Stimulated activated CD4-positive, alpha-beta T cell treated with anti-CD3 and anti-CD28 coated beads, Interleukin-4, amount 100 ng/mL, for 48 hours (primary cell): Measurements from ENCODE around the gene VCL.
"Not testable (repeated sequence)": the region's sequence is repeated elsewhere in the genome, so short reads cannot be mapped to it uniquely, and the experiment has no call there.

Experiments used
- DNase-seq, 2 donors: peaks; one replicate each; pipeline ENCODE4 v3.0.0-alpha.2; 2020; ENCODE audit warnings: low read depth in 2 of 2

VCL gene

DNA sequence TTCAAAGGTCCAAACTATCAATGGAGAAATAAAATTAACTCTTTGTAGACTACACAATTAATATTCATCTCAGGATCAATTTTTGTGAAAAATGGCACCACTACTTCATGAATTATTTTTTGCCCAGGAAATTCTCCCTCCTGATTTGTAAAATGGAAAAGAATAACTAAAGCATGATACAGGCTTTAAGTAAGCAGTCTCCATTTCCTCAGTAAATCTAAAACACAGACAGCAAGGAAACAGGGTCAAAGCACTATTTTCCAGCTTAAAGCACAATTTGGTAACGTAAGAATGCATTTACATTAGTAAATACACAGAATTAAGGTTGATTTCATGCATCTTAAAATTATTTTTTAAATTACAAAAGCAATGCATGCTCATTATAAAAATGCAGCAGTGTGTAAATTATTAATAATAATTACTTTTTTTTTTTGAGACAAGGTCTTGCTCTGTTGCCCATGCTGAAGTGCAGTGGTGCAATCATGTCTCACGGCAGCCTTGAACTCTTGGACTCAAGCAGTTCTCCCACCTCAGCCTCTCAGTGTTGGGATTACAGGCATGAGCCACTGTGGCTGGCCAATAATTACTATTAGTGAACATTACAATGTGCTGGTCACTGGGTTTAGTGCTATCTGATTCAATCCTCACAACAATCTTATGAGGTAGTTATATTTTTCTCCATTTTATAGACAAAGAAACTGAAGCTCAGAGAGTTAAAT is 26.1 kb upstream of the VCL start:
- no peak for DNase-seq

DNA sequence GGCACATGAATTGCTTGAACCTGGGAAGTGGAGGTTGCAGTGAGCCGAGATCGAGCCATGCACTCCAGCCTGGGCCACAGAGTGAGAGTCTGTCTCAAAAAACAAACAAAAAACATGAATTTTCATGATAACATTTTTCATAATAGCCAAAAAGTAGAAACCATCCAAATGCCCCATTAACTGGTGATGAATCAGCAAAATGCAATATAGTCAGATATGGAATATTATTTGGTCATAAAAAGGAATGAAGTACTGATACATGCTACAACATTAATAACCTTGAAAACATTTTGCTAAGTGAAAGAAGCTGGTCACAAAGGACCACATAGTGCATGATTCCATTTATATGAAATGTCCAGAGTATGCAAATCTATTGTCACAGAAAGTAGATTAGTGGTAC is 24.5 kb upstream of the VCL start:
- no peak for DNase-seq

DNA sequence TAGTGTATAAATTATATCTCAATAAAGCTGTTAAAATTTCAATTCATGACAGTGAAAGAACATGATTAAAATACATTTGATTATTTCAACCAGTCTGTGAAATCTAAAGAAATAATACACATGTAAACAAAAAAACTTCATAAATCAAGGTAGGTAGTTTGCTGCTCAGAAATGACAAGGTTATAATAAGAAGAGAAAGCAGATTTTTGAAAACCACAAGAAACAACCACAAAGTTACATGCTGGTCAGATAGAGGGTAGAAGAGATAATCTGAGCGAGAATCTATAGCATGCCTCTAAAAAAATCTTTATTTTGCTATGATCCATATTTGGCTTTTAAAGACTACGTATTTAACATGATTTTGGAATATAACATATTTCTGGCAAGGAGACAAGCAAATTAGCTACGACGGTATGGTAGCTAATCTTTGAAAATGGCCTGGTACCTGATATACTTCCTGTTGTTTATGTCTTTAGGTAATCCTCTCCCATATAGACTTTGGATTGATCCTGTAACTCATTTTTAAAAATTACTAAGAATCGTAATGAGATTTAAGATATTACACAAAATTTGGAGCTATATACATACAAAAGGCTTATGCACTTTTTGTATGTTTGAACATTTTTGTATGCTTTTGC is 23.5 kb upstream of the VCL start:
- no peak for DNase-seq

DNA sequence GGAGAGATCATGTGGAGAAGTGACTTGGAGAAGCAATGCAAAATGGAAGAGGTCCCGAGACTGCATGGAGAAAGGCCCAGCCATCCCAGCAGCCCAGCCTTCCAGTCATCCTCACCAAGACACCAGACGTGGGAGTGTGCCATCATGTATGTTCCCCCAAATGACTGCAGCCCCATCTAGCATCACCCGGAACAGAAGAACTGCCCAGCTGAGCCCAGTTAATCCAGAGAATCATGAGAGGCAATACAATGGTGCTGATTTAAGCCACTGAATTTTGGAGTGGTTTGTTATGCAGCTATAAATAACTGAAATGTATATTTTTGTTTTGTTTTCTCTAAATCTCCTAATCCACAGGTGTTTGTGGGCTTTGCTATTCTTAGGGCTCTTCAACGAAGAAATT is 22.5 kb upstream of the VCL start:
- DNase-seq, result no peak

DNA sequence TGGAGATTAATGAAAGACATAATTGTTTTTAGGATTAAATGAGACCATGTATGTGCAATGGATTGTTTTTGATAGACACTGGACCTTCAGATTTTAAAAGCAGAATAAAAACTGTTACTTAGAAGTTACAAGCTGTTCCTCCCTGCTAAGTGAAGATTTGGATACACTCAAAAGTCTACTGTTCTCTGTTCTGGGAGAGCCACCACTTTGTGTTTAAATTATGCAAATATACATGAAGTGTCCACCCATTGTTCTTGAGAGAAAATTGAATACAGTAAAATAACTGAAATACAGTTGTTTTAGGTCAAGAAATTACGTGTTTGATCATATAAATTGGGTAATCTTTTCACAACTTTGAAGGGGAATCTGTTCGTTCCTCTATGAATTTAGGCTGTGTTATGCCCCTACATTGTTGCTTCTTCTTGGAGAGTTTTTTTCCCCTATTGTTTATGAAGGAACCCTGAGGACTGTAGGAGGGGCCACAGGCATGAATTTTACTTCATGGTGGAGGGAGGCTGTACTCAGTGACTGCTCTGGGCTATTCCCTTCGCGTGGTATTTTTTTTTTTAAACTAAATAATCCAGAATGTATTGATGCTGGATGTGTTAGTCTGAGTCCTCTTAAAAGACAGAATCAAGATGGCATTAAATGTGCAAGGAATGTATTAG is 18.6 kb upstream of the VCL start:
- no peak for DNase-seq

DNA sequence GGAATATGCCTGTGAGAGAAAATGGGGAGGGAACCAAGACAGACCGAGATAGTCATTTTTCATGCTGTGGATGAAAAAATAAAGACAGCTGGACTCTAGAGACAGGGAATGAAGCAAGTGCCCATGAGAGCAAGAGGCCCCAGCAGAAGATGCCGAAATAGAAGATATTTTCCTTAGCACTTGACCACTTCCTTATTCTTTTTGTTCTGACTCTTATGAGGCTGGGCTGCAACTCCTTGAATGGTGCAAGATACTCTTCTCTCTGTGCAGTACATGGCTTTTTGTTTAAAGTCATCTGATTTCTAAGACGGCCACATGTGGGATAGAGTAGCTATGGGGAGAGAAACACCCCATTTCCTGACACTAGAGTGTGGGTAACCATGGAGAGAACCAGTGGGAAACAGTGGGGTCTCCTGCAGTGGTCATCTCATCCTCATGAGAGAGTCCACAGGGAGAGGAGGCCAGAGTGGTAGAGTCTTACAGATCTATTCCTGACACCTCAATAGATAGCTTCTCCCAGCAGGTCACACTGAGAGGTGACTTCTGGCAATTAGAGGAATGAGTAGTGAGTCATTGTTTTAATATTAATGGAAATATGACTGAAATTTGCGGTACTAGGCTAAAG is 18.0 kb upstream of the VCL start:
- DNase-seq, result no peak

DNA sequence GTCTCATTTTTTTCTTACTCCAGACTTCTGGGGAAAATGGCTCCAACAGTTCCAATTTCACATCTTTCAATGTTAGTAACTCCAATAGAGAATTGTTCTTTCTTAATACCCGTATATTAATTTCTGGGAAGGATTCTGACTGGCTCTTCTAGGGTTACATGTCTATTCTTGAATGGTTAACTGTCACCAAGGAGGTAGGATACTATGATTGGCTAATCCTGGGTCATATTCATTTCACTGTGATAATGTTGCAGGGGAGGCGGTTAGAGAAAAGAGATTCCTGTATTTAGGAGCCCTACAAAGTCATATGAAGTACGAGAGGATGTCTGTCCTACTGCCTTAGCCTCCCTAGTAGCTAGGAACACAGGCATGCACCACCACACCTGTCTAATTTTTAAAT is 16.1 kb upstream of the VCL start:
- DNase-seq, result no peak

DNA sequence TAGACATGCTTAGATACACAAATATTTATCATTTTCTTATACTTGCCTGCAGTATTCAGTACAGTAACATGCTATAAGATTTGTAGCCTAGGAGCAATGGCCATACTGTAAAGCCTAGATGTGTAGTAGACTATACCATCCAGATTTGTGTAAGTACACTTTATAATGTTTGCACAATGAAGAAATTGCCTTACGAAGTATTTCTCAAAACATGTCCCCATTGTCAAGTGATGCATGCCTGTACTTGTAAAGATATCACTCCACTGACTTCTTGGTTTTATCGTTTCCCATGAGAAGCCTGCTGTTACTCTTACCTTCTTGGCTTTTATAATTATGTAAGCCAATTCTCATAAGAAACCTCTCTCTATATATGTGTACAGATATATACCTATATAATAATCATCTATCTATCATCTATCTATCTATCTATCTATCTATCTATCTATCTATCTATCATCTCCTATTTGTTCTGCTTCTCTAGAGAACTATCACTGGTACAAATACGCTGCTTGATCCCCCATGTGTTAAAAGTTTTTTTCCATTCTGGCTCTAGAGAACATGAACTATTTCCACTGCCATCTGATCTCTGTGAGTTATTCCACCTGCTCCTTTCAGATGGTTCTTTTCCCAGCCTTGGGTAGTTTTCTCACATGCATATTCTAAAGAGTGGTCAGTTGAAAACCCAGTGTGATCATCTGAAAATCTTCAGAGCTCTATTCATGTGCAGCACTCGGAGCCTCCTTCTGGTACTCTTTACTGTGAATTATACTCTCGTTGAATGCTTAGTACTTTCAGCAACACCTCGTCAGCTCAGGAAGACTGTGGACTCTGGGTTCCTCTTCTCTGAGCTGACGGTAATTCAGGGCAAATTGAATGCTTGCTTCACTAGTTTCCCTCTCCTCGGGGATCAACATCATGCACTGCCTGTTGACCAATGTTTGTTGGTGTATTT is 14.5 kb upstream of the VCL start:
- no peak for DNase-seq

DNA sequence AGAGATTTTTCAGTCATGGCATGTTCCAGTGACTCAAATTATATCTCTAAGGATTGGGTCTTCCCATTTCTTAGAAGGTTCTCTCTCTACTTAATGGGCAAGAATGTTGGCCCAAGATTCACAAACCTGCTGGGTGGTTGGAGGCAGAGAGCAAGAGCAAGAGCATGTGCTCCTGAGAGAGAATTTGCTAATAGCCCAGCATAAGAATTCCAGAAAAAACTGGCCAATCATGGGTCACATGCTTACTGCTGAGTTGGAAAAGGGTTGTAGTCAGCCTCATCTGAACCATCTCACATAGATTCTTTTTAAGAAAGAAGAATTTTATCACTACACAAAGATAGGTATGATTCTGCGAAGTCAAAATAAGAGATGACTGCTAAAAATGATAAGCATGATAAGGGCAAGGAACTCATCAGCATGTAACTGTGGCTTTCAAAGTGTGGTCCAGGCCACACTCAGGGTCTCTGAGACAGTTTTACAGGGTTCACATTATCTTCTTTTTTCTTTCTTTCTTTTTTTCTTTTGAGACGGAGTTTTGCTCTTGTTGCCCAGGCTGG is 8.2 kb upstream of the VCL start:
- no peak for DNase-seq

DNA sequence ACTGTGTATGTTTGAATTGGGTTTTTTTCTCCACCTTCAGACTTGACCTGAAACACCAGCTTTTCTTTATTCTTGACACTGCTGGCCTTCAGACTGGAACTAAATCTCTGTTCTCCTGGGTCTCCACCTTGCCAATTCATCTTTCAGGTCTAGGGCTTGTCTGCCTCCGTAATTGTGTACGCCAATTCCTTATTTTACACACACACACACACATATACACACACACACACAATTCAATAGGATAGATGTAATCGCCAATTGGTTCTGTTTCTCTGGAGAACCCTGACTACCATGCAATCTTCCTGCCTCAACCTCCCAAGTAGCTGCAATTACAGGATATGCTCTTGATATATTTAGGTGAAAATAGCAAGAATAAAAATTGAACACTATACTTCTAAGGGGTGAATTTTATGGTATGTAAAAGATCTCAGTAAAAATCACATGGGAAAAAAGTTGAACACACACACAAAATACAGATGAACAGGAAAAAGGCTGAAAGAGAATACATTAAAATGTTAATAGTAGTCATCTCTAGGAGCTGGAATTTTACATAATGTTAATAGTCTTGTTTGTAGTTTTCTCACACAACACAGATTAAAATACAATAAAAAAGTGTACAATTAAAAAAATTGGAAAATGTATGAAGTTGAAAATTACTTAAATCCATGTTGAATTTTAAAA is 6.6 kb upstream of the VCL start:
- DNase-seq, result no peak

DNA sequence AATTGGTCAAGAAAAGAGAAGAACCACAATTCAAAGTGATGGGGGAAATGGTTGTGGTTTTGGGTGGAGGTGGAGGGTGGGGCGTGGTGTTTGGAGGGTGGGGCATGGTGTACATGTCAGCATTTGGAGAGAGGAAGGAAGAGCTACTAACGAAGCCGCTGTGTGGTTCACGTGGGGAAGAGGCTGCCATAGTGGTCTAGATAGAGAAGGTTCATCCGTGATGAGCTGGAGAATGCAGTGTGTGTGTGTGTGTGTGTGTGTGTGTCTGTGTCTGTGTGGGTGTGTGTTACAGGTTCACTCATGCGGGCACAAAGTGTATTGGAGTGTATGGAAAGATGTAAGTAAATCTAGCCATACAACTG is 6.1 kb upstream of the VCL start:
- DNase-seq, result peak; percentile 18 to 59

DNA sequence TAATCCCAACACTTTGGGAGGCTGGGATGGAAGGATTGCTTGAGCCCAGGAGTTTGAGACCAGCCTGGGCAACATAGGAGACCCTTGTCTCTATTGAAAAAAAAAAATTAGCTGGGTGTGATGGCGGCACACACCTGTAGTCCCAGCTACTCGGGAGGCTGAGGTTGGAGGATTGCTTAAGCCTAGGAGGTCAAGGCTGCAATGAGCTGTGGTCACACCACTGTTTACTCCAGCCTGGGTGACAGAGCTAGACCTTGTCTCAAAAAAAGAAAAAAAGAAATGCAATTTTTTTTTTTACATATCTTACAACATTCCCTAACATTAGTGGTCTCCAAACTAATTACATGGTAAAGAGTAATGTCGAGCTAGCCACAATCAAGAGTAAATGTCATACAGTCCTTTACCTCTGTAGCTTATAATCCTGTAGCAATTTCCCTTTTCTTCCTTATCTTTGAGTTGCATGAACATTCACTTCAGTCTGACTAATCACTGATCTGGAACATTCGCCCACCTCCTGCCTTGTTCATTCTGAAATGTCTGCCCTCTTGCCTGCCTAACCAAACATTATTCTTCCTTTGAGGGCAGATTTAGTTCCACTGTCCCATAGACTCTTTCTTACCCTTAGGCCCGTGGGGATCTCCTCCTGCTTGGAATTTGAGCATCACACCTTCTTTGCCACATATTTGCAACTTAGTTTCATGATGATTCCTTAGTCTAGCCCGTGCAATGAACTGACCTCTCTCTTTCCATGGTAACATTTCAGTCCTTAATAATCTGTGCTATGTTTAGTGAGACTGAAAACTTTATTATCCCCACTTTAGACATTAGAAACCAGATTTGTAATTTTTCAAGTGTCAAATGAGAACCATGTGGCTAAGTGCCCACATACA is 4.8 kb upstream of the VCL start:
- DNase-seq, result peak; percentile 10 to 23

DNA sequence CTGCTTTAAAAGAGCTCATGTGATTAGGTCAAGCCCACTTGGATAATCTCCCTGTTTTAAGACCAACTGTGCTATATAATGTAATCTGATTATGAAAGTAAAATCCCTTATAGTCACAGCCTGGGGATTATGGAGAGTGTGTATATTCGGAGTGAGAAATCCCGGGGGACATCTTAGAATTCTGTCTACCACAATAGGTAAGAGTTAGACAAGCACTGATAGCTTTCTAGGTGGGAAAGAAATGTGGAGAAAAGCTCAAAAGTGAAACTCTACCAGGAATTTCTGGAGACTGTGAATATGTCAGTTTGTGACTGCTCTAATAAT is 2.9 kb upstream of the VCL start:
- DNase-seq, result no peak

DNA sequence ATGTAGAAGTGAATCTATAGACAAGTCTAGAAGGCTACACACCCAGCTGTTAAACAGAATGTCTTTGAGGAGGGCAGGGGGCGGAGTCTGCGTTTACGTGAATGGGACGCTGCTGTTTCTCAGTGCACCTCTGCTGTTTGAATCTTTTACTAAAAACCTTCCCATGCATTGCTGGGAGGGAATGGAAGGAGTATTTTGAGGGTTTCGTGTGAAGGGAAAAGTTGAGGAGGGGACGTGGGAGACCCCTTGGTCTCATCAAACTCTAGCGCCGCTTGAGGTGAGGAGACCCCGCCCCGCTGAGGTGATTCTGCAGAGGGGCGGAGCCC is 492 bp upstream of the VCL start:
- peak in 1 of 2 donors; percentile 59 for DNase-seq

DNA sequence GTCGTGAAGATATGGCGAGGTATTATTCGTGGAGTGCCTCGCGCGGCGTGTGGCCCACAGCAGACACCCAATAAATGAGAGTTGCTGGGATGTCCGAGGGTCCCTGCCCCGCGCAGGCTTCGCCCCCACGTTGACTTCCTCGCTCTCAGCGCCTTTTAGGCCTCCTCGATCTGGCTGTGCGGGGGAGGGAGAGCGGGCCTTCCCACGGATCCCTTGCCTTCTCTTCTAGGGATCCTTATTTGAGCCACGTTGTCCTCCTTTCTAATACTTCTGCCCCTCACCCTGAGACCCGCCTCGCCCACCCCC is 660 bp downstream of the VCL start:
- DNase-seq, result no peak

DNA sequence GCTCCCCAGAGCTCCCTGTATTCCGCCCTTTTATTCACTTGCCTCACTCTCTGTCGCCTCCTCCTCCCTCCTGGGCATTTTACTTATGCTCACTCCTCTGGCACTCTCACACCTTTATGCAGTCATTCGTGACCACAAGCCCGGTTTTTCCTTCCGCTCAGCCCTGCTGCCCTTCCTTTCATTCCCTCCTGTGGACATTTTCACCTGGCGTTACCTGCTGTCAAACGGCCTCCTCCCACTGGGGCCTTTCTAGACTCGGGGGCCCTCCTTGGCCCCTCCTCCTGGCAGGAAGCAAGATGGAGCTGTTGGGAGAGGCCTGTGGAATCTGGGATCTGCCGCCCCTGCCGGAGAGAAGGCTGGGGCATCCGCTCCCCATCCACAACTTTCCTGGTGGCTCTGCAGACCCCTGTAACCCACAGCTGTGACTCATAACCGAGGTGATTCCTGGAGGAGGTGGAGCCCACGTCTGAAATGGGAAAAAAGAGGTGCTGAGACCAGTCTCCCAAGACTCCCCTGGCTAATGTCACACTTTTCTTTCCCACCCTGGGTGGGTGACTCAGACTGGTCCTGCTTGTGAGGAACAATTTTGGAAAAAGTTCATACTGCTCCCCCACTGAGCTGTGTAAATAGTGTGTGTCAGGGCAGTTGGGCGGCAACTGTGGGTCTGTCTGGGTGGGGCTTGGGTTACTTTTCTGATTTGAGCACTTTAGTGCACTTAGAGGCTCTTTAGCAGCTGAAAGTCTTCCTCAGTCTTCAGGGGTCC is 1.2 kb downstream of the VCL start:
- DNase-seq, result peak in 1 of 2 donors; percentile 3

DNA sequence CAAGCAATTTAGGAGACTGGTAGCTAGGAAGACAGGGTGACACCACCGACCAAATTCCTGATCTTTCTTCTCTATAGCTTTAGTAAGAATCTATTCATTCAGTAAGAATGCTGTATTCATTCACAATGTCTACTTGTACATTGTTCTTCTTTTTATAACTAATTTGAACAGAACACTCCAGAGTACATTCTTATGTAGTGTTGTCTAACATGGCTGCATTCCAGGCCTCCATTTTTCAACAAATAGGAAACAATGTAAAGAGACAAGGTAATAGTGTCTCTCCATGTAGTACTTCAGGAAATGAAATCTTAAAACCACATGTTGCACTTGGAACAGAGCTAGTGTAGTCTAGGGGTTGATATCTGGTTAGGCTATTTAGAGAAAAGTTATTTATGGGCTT is 1.8 kb downstream of the VCL start:
- DNase-seq, result no peak

DNA sequence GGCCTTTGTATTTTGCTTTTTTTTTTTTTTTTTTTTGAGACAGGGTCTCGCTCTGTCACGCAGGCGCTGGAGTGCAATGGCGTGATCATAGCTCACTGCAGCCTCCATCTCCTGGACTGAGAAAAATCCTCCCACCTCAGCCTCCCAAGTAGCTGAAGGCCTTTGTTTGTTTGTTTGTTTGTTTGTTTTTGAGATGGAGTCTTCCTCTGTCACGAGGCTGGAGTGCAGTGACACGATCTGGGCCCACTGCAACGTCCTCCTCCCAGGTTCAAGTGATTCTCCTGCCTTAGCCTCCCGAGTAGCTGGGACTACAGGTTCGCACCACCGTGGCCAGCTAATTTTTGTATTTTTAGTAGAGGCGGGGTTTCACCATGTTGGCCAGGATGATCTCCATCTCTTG is 2.3 kb downstream of the VCL start:
- DNase-seq, result not testable (repeated sequence)

DNA sequence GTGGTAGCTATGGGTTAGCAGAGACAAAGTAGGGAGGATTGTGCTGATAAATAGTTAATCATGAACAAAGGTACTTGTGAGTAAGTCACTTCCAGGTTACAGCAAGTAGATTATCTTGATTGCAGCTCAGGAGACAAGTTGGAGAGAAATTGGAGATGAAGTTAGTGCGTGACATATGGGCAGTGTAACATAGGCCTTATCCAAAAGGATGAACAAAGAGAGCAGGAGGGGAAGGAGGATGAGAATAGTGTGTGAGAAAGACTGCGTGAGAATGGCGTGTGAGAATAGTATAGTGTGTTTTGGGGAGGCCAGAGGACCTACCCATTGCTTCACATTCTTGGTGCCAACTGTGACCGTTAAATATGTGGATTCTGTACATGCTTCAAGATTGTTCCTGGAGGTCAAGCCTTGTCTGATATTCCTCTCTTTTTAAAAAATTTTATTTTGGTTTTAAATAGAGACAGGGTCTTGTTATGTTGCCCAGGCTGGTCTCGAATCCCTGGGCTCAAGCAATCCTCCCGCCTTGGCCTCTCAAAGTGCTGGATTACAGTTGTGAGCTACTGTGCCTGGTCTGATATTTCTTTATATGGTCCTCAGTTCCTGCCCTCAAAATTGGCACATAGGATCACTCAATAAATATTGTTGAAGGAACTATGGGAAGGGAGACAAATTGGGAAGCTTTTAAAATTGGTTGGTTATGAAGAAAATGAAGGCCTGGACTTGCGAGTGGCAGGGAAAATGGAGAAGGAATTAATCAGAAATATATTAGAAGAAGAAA is 3.2 kb downstream of the VCL start:
- DNase-seq, result no peak
